Heart left ventricle (tissue), 16 donors: Measurements from ENCODE around the gene WDPCP. TPM values are rescaled to one million over a fixed set of nuclear protein-coding genes. Genes with fewer than 3 reads are reported as not detected.

Experiments
- ATAC-seq, 4 donors: fragments of 200-7000 bp; cut with Tn5 transposase; one replicate each; pipeline ENCODE4 v1.9.1; 2020 to 2022; ENCODE audit warnings: moderate library complexity in 4 of 4, mild to moderate bottlenecking in 3 of 4, moderate number of reproducible peaks in 1 of 4
- DNase-seq, 5 donors: peaks; one replicate each; pipeline ENCODE4 v3.0.0-alpha.2; 2020
- H3K27ac ChIP-seq, 12 donors: fragments of 200-600 bp; sonication (generic) in 4 of 12; one replicate each; pipeline versions ENCODE4 v1.5.0 to v1.8.0; 2016 to 2022; ENCODE audit warnings: mild to moderate bottlenecking in 2 of 12
- H3K27me3 ChIP-seq, 9 donors: fragments of 200-600 bp; sonication (generic) in 2 of 9; one replicate each; pipeline versions ENCODE4 v1.5.1 to v1.8.0; 2016 to 2022; ENCODE audit warnings: mild to moderate bottlenecking in 3 of 9
- H3K36me3 ChIP-seq, 9 donors: fragments of 200-600 bp; sonication (generic) in 2 of 9; one replicate each; pipeline versions ENCODE4 v1.5.0 to v1.8.0; 2018 to 2022; ENCODE audit warnings: mild to moderate bottlenecking in 2 of 9
- H3K4me1 ChIP-seq, 12 donors: fragments of 200-600 bp; sonication (generic) in 4 of 12; one replicate each; pipeline versions ENCODE4 v1.5.0 to v1.8.0; 2016 to 2022; ENCODE audit warnings: mild to moderate bottlenecking in 3 of 12
- H3K4me3 ChIP-seq, 12 donors: fragments of 200-600 bp; sonication (generic) in 4 of 12; one replicate each; pipeline versions ENCODE4 v1.5.0 to v1.8.0; 2017 to 2022; ENCODE audit warnings: mild to moderate bottlenecking in 9 of 12, moderate library complexity in 4 of 12
- H3K9me3 ChIP-seq, 12 donors: fragments of 200-600 bp; sonication (generic) in 4 of 12; one replicate each; pipeline versions ENCODE4 v1.5.0 to v1.8.0; 2016 to 2022; ENCODE audit warnings: mild to moderate bottlenecking in 1 of 12
- POLR2A ChIP-seq, 2 donors: fragments of 450-650 bp; IDR thresholded peaks; one replicate each; pipeline ENCODE4 v1.6.1; 2017; ENCODE audit warnings: antibody characterized with exemption in 2 of 2, mild to moderate bottlenecking in 2 of 2, moderate library complexity in 2 of 2
- WGBS, 4 donors: extraction: QIAGEN DNeasy Blood & Tissue Kit in 2 of 4; methylation state at CpG; one replicate each; pipeline versions ENCODE4 v1.1.5 to v1.1.7; 2013 to 2018; 5-methylcytosine and 5-hydroxymethylcytosine counted together
- intact Hi-C, 10 donors: fragments of 100-400 bp; cut with DNase I; formaldehyde crosslinking; loops; one replicate each; pipeline versions ENCODE4 v1.11.1 to v1.14.2; 2022
- polyA plus RNA-seq, 2 donors: library from polyadenylated mRNA; stranded (reverse); fragments of 200-250 nt; gene quantifications; one replicate each; pipeline ENCODE4 v1.2.3, GENCODE V29; 2013
- total RNA-seq, 9 donors: library from RNA; depleted of rRNA in 2 of 9; stranded (reverse); fragments of >200 nt in 2 of 9; fragmentation: NEBNext Ultra II Directional in 3 of 9; extraction: Animal tissue kit (Norgen Biotek cat#: 25700) in 3 of 9; gene quantifications; one replicate each; pipeline versions ENCODE4 v1.1.0 to v1.2.4, GENCODE V29; 2016 to 2023
- TF ChIP-seq, protein P1 (sequence below), 12 donors: fragments of 200-600 bp; sonication (generic) in 4 of 12; IDR thresholded peaks; one replicate each; pipeline versions ENCODE4 v1.5.0 to v1.8.0; 2018 to 2022; ENCODE audit warnings: antibody characterized with exemption in 12 of 12, mild to moderate bottlenecking in 5 of 12
- donor health status: ischemic (EF 13 %, LVEDD 7.1; RV severe dilation, severe dysfunction).
- donor health status: healthy with polysubstance abuse.
- donor health status: DM: no; HTN: yes; CAD: no.
- donor health status: DM: no; HTN: no; CAD: no.
- donor health status: ischemic (EF 25% LVEDD 6.9; RV normal size, moderate dysfunction).
- donor health status: ischemic (EF 25% LVEDD 5.7; RV mildly dilated, moderate dysfunction).
- donor health status: healthy.
- donor health status: DM: yes; HTN: yes; CAD: no.
- donor health status: ischemic (EF 35%, LVEDD 5.7; RV mildly dilated, moderate dysfunction).
- donor health status: nonischemic (EF 11% LVEDD 7.7; RV severe dilation, severe dysfunction).
- donor health status: DM: yes; HTN: yes; CAD: no.
- donor health status: PGD.
- donor health status: ischemic (EF 29% LVEDD 5.4; RV normal size, mild dysfunction).
- donor health status: nonischemic (EF 23%, LVEDD 6.1; RV moderate dilation, normal function).

Gene WDPCP
- total and polyA plus RNA-seq, 11 donors = 3.2 to 32.2 (median 16.5) TPM

GRCh38 chr2:63438181-63438580 lies 150.1 kb downstream of the WDPCP start:
- no peaks in the 10 kb centered on the region for H3K27me3 ChIP-seq
- H3K4me3 ChIP-seq = no peak overlapping the region
- H3K36me3 ChIP-seq = peaks cover 0 to 19% (median 0%) of the 10 kb centered on the region in 9 donors
- peaks cover 0 to 6% (median 0%) of the 10 kb centered on the region in 12 donors for H3K4me1 ChIP-seq
- WGBS, 4 donors = 51 to 62% (median 59%) methylated on average over 1 of the region's 1 CpG
- no peaks in the 10 kb centered on the region for H3K9me3 ChIP-seq
- intact Hi-C loops = no loop called here
- DNase-seq (no peak), ATAC-seq (no peak)
- no peak for TF ChIP-seq POLR2A (IDR thresholded peaks at IDR 0.05)
- TF ChIP-seq, protein P1, sequence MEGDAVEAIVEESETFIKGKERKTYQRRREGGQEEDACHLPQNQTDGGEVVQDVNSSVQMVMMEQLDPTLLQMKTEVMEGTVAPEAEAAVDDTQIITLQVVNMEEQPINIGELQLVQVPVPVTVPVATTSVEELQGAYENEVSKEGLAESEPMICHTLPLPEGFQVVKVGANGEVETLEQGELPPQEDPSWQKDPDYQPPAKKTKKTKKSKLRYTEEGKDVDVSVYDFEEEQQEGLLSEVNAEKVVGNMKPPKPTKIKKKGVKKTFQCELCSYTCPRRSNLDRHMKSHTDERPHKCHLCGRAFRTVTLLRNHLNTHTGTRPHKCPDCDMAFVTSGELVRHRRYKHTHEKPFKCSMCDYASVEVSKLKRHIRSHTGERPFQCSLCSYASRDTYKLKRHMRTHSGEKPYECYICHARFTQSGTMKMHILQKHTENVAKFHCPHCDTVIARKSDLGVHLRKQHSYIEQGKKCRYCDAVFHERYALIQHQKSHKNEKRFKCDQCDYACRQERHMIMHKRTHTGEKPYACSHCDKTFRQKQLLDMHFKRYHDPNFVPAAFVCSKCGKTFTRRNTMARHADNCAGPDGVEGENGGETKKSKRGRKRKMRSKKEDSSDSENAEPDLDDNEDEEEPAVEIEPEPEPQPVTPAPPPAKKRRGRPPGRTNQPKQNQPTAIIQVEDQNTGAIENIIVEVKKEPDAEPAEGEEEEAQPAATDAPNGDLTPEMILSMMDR (IDR thresholded peaks at IDR 0.05) = no peak
- no peak overlapping the region for H3K27ac ChIP-seq

- Histone ChIP-seq H3K27ac (no peak overlapping the region), H3K9me3 (no peaks in the 10 kb centered on the region), H3K36me3 (peaks cover 0 to 20% (median 0%) of the 10 kb centered on the region in 9 donors), H3K27me3 (no peaks in the 10 kb centered on the region), H3K4me3 (no peak overlapping the region), H3K4me1 (peaks cover 0 to 13% (median 0%) of the 10 kb centered on the region in 12 donors)
- intact Hi-C loops = no loop called here
- TF ChIP-seq, protein P1 (IDR thresholded peaks at IDR 0.05) = no peak
- no peak for TF ChIP-seq POLR2A (IDR thresholded peaks at IDR 0.05)
- ATAC-seq (no peak), DNase-seq (no peak)
Observed at GRCh38 chr2:63436488-63436887, 151.8 kb downstream of the WDPCP start.

GRCh38 chr2:63435070-63435469 lies 153.2 kb downstream of the WDPCP start:
- intact Hi-C loops = no loop called here
- peaks cover 0 to 13% (median 0%) of the 10 kb centered on the region in 12 donors for H3K4me1 ChIP-seq
- DNase-seq (no peak), ATAC-seq (no peak)
- H3K4me3 ChIP-seq = no peak overlapping the region
- H3K36me3 ChIP-seq = peaks cover 0 to 20% (median 0%) of the 10 kb centered on the region in 9 donors
- H3K27me3 ChIP-seq = no peaks in the 10 kb centered on the region
- no peak overlapping the region for H3K27ac ChIP-seq
- no peaks in the 10 kb centered on the region for H3K9me3 ChIP-seq
- 69 to 85% (median 72%) methylated on average over 1 of the region's 1 CpG for WGBS, 4 donors
- no peak for TF ChIP-seq POLR2A (IDR thresholded peaks at IDR 0.05)
- TF ChIP-seq, protein P1 (IDR thresholded peaks at IDR 0.05) = no peak

GRCh38 chr2:63434024-63435001 lies 154.0 kb downstream of the WDPCP start:
- Histone ChIP-seq H3K27ac (no peak overlapping the region), H3K4me1 (peaks cover 0 to 13% (median 0%) of the 10 kb centered on the region in 12 donors), H3K9me3 (no peaks in the 10 kb centered on the region), H3K4me3 (no peak overlapping the region), H3K36me3 (peaks cover 0 to 17% (median 0%) of the 10 kb centered on the region in 9 donors), H3K27me3 (no peaks in the 10 kb centered on the region)
- DNase-seq (no peak), ATAC-seq (no peak)
- no peak for TF ChIP-seq POLR2A (IDR thresholded peaks at IDR 0.05)
- TF ChIP-seq, protein P1 (IDR thresholded peaks at IDR 0.05) = no peak
- 82 to 85% (median 84%) methylated on average over 12 of the region's 12 CpGs for WGBS, 4 donors
- intact Hi-C loops = no loop called here
